GM12878 (cell line): Measurements from ENCODE around the gene TCEA2.

Source experiments
- CHD2 ChIP-seq: IDR thresholded peaks from 2 replicates; pipeline ENCODE4 v1.6.1; 2011; ENCODE audit warnings: low read depth, low read length, improper control_type of control experiment, borderline replicate concordance
- CTCF ChIP-seq, 3 experiments: IDR thresholded peaks in 2 of 3; conservative IDR thresholded peaks in 1 of 3; 2 replicates each; pipeline ENCODE4 v1.5.1; 2011; ENCODE audit warnings: low read depth in 3 of 3, low read length in 3 of 3, mild to moderate bottlenecking in 3 of 3, control low read depth in 2 of 3, moderate library complexity in 2 of 3, inconsistent platforms in 1 of 3, mixed read lengths in 1 of 3; ENCODE audit not compliant: control insufficient read depth in 2 of 3, insufficient read depth in 1 of 3; ENCODE audit errors: extremely low read depth in 1 of 3
- ESRRA ChIP-seq: IDR thresholded peaks from 2 replicates; pipeline ENCODE4 v1.6.1; 2012; ENCODE audit warnings: mild to moderate bottlenecking, low read length, improper control_type of control experiment
- GATAD2B ChIP-seq: fragments of 450-650 bp; conservative IDR thresholded peaks from 2 replicates; pipeline ENCODE4 v1.6.1; 2017; ENCODE audit warnings: low read depth, mild to moderate bottlenecking, moderate library complexity
- HDAC2 ChIP-seq: fragments of 200-600 bp; sonication (generic); IDR thresholded peaks from 2 replicates; pipeline ENCODE4 v1.6.1; 2017
- MYC ChIP-seq: IDR thresholded peaks from 2 replicates; pipeline ENCODE4 v1.6.1; 2011; ENCODE audit warnings: mild to moderate bottlenecking, low read length, moderate library complexity, inconsistent platforms; ENCODE audit not compliant: insufficient read depth, insufficient replicate concordance, insufficient read length, severe bottlenecking
- PML ChIP-seq: IDR thresholded peaks from 2 replicates; pipeline ENCODE4 v1.6.1; 2012; ENCODE audit warnings: low read length, inconsistent platforms
- PRDM15 ChIP-seq: fragments of 450-650 bp; formaldehyde crosslinking; IDR thresholded peaks from 2 replicates; pipeline ENCODE4 v1.4.0; 2020; ENCODE audit warnings: mild to moderate bottlenecking, moderate library complexity
- SIX5 ChIP-seq: IDR thresholded peaks from 2 replicates; pipeline ENCODE4 v1.6.1; 2011; ENCODE audit warnings: mild to moderate bottlenecking, low read depth, low read length, moderate library complexity; ENCODE audit not compliant: severe bottlenecking
- TAF1 ChIP-seq: IDR thresholded peaks from 2 replicates; pipeline ENCODE4 v1.6.1; 2011; ENCODE audit warnings: mild to moderate bottlenecking, low read depth, low read length, borderline replicate concordance
- ZNF274 ChIP-seq: IDR thresholded peaks from one replicate; pipeline ENCODE4 v1.8.0; 2011; ENCODE audit not compliant: insufficient read length, insufficient read depth

GRCh38 chr20:64098471-64099013, 35.5 kb downstream of the TCEA2 start:
- no peak for TF ChIP-seq CTCF (IDR thresholded peaks at IDR 0.05 in 2 of 3, conservative IDR thresholded peaks at IDR 0.05 in 1 of 3; ENCODE audit: control insufficient read depth in 2 of 3, extremely low read depth in 1 of 3, insufficient read depth in 1 of 3, low read depth in 3 of 3, low read length in 3 of 3)
- no peak for TF ChIP-seq HDAC2
- no peak for TF ChIP-seq GATAD2B
- TF ChIP-seq SIX5: no peak
- no peak for TF ChIP-seq ESRRA
- no peak for TF ChIP-seq PRDM15 (CRISPR knock-in tag)
- TF ChIP-seq CHD2: no peak
- no peak for TF ChIP-seq PML
- no peak for TF ChIP-seq ZNF274
- TF ChIP-seq MYC: no peak
- no peak for TF ChIP-seq TAF1
